GM18868 (cell line): ENCODE data around the gene RBFOX2.
"Not testable (repeated sequence)": the region's sequence is repeated elsewhere in the genome, so short reads cannot be mapped to it uniquely, and the experiment has no call there.

Experiments used
- ATAC-seq: cut with Tn5 transposase; IDR thresholded peaks from one replicate; pipeline ENCODE4 v1.9.1; 2021; ENCODE audit warnings: mild to moderate bottlenecking, moderate library complexity; ENCODE audit not compliant: unreplicated experiment

Gene RBFOX2

GRCh38 chr22:35795476-35795875 is 233.1 kb downstream of the RBFOX2 start:
- ATAC-seq: no peak

GRCh38 chr22:35792506-35792905 is 236.1 kb downstream of the RBFOX2 start:
- ATAC-seq: no peak

GRCh38 chr22:35791788-35792187 is 236.8 kb downstream of the RBFOX2 start:
- not testable (repeated sequence) for ATAC-seq

- no peak for ATAC-seq
These were observed 243.3 kb downstream of the RBFOX2 start for GRCh38 chr22:35785181-35785923.

- no peak for ATAC-seq
These were observed 244.0 kb downstream of the RBFOX2 start for GRCh38 chr22:35784633-35785032.

- ATAC-seq: no peak
These were observed 244.5 kb downstream of the RBFOX2 start for GRCh38 chr22:35783943-35784614.

- ATAC-seq: no peak
These were observed 246.1 kb downstream of the RBFOX2 start for GRCh38 chr22:35782504-35782903.

- ATAC-seq: no peak
These were observed 246.7 kb downstream of the RBFOX2 start for GRCh38 chr22:35781898-35782297.

GRCh38 chr22:35777335-35777975 is 251.2 kb downstream of the RBFOX2 start:
- no peak for ATAC-seq

GRCh38 chr22:35775339-35775738 is 253.3 kb downstream of the RBFOX2 start:
- no peak for ATAC-seq

GRCh38 chr22:35769974-35770373 is 258.6 kb downstream of the RBFOX2 start:
- no peak for ATAC-seq

- no peak for ATAC-seq
These were observed 261.7 kb downstream of the RBFOX2 start for GRCh38 chr22:35766654-35767580.

GRCh38 chr22:35761037-35761436 is 267.6 kb downstream of the RBFOX2 start:
- no peak for ATAC-seq

- no peak for ATAC-seq
These were observed 270.2 kb downstream of the RBFOX2 start for GRCh38 chr22:35758394-35758793.

GRCh38 chr22:35756722-35757121 is 271.9 kb downstream of the RBFOX2 start:
- ATAC-seq: no peak

- ATAC-seq: no peak
These were observed 273.9 kb downstream of the RBFOX2 start for GRCh38 chr22:35754761-35755160.

- no peak for ATAC-seq
These were observed 275.8 kb downstream of the RBFOX2 start for GRCh38 chr22:35752863-35753189.

- no peak for ATAC-seq
These were observed 276.4 kb downstream of the RBFOX2 start for GRCh38 chr22:35752006-35752862.

- ATAC-seq: peak; percentile 90
These were observed 278.8 kb downstream of the RBFOX2 start for GRCh38 chr22:35749808-35750207.
